Measurements from ENCODE around the gene NDUFA9. TPM values are rescaled to one million over a fixed set of nuclear protein-coding genes. Genes with fewer than 3 reads are reported as not detected.

The NDUFA9 gene
- polyA plus RNA-seq, 2 of the 4 experiments (the other 2 are of a cell fraction): 121 to 125 TPM

DNA sequence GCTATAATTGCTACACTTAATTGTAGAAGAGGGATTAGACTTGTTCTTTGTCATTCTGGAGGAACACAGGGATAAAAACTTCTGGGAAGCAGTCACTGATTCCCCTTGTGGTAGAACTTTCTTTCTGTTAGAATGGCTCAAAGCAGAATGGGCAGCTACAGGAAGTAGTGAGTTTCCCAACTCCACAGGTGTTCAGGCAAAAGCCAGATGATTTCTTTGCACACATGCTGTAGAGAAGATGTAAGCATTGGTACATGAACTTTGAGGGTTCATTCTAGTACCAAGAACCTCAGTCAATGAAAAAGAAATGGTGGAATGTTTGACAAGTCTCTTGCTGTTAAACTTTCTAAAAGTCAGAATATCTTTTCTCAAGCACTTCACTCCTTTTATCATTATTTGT is 4.3 kb downstream of the NDUFA9 start:
- TF ChIP-seq NFE2L2 (conservative IDR thresholded peaks at IDR 0.05; ENCODE audit: low read length) (no peak), RNF2 (IDR thresholded peaks at IDR 0.05; ENCODE audit: borderline replicate concordance, low read depth) (no peak), TFCP2L1 (CRISPR knock-in tag; IDR thresholded peaks at IDR 0.05) (no peak), ZFP36 (IDR thresholded peaks at IDR 0.05; ENCODE audit: borderline replicate concordance, partially characterized antibody) (no peak), JUNB (IDR thresholded peaks at IDR 0.05) (no peak), NR3C1 (IDR thresholded peaks at IDR 0.05) (no peak)
- TF ChIP-seq, protein P1, sequence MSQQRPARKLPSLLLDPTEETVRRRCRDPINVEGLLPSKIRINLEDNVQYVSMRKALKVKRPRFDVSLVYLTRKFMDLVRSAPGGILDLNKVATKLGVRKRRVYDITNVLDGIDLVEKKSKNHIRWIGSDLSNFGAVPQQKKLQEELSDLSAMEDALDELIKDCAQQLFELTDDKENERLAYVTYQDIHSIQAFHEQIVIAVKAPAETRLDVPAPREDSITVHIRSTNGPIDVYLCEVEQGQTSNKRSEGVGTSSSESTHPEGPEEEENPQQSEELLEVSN (IDR thresholded peaks at IDR 0.05; ENCODE audit: borderline replicate concordance, low read depth): no peak
- Histone ChIP-seq H3K9me3 (no peaks in the 10 kb centered on the region), H3K27ac (no peak overlapping the region), H3K4me3 (no peak overlapping the region), H3K4me2 (no peak overlapping the region), H3K4me1 (peaks cover 8% of the 10 kb centered on the region; the same call in 2 of the 3 replicates)
- POLR2A ChIA-PET: no interaction called here
- FAIRE-seq: no peak
- no peak for ATAC-seq
- DNase-seq (ENCODE audit: low read depth in 1 of 2, low spot score in 1 of 2): no peak
- CTCF ChIA-PET: interaction anchor here (0.6 kb wide), 1 partner anchor 614 kb away, joined by 3 read pairs; no protein-coding TSS in a partner anchor

- 85% methylated on average over 2 of the region's 2 CpGs for WGBS (ENCODE audit: missing lambda C conversion rate)
- TF ChIP-seq, protein P1 (IDR thresholded peaks at IDR 0.05; ENCODE audit: borderline replicate concordance, low read depth): no peak
- TF ChIP-seq FOXS1 (CRISPR knock-in tag; IDR thresholded peaks at IDR 0.05) (no peak), ESRRA (IDR thresholded peaks at IDR 0.05; ENCODE audit: borderline replicate concordance, low read length) (no peak), CBX2 (IDR thresholded peaks at IDR 0.05; ENCODE audit: borderline replicate concordance, low read depth) (no peak), CTCF (IDR thresholded peaks at IDR 0.05) (no peak), HDAC2 (IDR thresholded peaks at IDR 0.05) (no peak), POLR2AphosphoS2 (conservative IDR thresholded peaks at IDR 0.05; ENCODE audit: low read length) (no peak), MAFK (IDR thresholded peaks at IDR 0.05; ENCODE audit: partially characterized antibody) (no peak), FOSB (CRISPR knock-in tag; IDR thresholded peaks at IDR 0.05) (no peak), FOSL2 (IDR thresholded peaks at IDR 0.05) (no peak), FOSL2 (CRISPR knock-in tag; IDR thresholded peaks at IDR 0.05) (no peak), SMC3 (IDR thresholded peaks at IDR 0.05) (no peak), REST (IDR thresholded peaks at IDR 0.05) (no peak), HOXB5 (CRISPR knock-in tag; IDR thresholded peaks at IDR 0.05) (no peak), CEBPB (IDR thresholded peaks at IDR 0.05) (no peak), EHMT2 (IDR thresholded peaks at IDR 0.05; ENCODE audit: low read depth) (no peak), HOXB13 (CRISPR knock-in tag; IDR thresholded peaks at IDR 0.05; ENCODE audit: low read depth) (no peak)
- TF ChIP-seq, protein P2, sequence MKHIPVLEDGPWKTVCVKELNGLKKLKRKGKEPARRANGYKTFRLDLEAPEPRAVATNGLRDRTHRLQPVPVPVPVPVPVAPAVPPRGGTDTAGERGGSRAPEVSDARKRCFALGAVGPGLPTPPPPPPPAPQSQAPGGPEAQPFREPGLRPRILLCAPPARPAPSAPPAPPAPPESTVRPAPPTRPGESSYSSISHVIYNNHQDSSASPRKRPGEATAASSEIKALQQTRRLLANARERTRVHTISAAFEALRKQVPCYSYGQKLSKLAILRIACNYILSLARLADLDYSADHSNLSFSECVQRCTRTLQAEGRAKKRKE (CRISPR knock-in tag; IDR thresholded peaks at IDR 0.05; ENCODE audit: low read depth): no peak
- TF ChIP-seq, protein P3, sequence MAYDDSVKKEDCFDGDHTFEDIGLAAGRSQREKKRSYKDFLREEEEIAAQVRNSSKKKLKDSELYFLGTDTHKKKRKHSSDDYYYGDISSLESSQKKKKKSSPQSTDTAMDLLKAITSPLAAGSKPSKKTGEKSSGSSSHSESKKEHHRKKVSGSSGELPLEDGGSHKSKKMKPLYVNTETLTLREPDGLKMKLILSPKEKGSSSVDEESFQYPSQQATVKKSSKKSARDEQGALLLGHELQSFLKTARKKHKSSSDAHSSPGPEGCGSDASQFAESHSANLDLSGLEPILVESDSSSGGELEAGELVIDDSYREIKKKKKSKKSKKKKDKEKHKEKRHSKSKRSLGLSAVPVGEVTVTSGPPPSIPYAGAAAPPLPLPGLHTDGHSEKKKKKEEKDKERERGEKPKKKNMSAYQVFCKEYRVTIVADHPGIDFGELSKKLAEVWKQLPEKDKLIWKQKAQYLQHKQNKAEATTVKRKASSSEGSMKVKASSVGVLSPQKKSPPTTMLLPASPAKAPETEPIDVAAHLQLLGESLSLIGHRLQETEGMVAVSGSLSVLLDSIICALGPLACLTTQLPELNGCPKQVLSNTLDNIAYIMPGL (CRISPR knock-in tag; IDR thresholded peaks at IDR 0.05; ENCODE audit: borderline replicate concordance): no peak
- TF ChIP-seq, protein P4, sequence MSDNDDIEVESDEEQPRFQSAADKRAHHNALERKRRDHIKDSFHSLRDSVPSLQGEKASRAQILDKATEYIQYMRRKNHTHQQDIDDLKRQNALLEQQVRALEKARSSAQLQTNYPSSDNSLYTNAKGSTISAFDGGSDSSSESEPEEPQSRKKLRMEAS (IDR thresholded peaks at IDR 0.05): no peak
- TF ChIP-seq, protein P5, sequence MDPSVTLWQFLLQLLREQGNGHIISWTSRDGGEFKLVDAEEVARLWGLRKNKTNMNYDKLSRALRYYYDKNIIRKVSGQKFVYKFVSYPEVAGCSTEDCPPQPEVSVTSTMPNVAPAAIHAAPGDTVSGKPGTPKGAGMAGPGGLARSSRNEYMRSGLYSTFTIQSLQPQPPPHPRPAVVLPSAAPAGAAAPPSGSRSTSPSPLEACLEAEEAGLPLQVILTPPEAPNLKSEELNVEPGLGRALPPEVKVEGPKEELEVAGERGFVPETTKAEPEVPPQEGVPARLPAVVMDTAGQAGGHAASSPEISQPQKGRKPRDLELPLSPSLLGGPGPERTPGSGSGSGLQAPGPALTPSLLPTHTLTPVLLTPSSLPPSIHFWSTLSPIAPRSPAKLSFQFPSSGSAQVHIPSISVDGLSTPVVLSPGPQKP (IDR thresholded peaks at IDR 0.05; ENCODE audit: low read depth, low read length): no peak
- no peak for DNase-seq (ENCODE audit: low read depth in 1 of 2, low spot score in 1 of 2)
- Histone ChIP-seq H3K9me3 (no peaks in the 10 kb centered on the region), H3K4me3 (no peak overlapping the region), H3K4me2 (no peak overlapping the region), H3K4me1 (peaks cover 8% of the 10 kb centered on the region; the same call in 2 of the 3 replicates), H3K27ac (no peak overlapping the region)
- POLR2A ChIA-PET: no interaction called here
- no peak for ATAC-seq
- no peak for FAIRE-seq
- CTCF ChIA-PET: interaction anchor here (1.4 kb wide), 2 partner anchors 12 to 49 kb away, joined by 4 to 5 read pairs; no protein-coding TSS in a partner anchor
These were observed 4.8 kb downstream of the NDUFA9 start for GRCh38 chr12:4653691-4654090.
